Renal pelvis (tissue), 4 donors: ENCODE results near the gene UBAP1. TPM values are rescaled to one million over a fixed set of nuclear protein-coding genes. Genes with fewer than 3 reads are reported as not detected.
"Not testable (repeated sequence)": the region's sequence is repeated elsewhere in the genome, so short reads cannot be mapped to it uniquely, and the experiment has no call there.

Experiments used
- DNase-seq: peaks from one replicate; pipeline ENCODE4 v3.0.0-alpha.2; 2013
- polyA plus RNA-seq, 3 donors: library from polyadenylated mRNA; unstranded; fragments of 120-200 nt; gene quantifications; one replicate each; pipeline ENCODE4 v1.2.1, GENCODE V29; 2013; ENCODE audit not compliant: insufficient read length in 3 of 3

The UBAP1 gene
- polyA plus RNA-seq, 3 donors: 54.6 to 55.3 (median 55.0) TPM

GRCh38 chr9:34254966-34255825 lies 76.4 kb downstream of the UBAP1 start:
- DNase-seq: no peak

GRCh38 chr9:34256104-34256503 lies 77.3 kb downstream of the UBAP1 start:
- DNase-seq: no peak

- DNase-seq: no peak
These were observed 78.2 kb downstream of the UBAP1 start for GRCh38 chr9:34256987-34257585.

- no peak for DNase-seq
These were observed 80.5 kb downstream of the UBAP1 start for GRCh38 chr9:34259315-34259714.

- DNase-seq: no peak
These were observed 84.1 kb downstream of the UBAP1 start for GRCh38 chr9:34262971-34263370.

- DNase-seq: no peak
These were observed 88.8 kb downstream of the UBAP1 start for GRCh38 chr9:34267660-34268059.

GRCh38 chr9:34271265-34272006 lies 92.6 kb downstream of the UBAP1 start:
- DNase-seq: peak; percentile 82

- DNase-seq: peak; percentile 33
These were observed 93.3 kb downstream of the UBAP1 start for GRCh38 chr9:34272101-34272541.

- not testable (repeated sequence) for DNase-seq
These were observed 94.7 kb downstream of the UBAP1 start for GRCh38 chr9:34273588-34273987.

GRCh38 chr9:34275811-34276210 lies 97.0 kb downstream of the UBAP1 start:
- DNase-seq: no peak

GRCh38 chr9:34276772-34277171 lies 97.9 kb downstream of the UBAP1 start:
- DNase-seq: no peak

GRCh38 chr9:34279411-34279810 lies 100.6 kb downstream of the UBAP1 start:
- DNase-seq: peak; percentile 48

- DNase-seq: no peak
These were observed 103.3 kb downstream of the UBAP1 start for GRCh38 chr9:34282096-34282495.

- DNase-seq: no peak
These were observed 110.3 kb downstream of the UBAP1 start for GRCh38 chr9:34289159-34289558.

GRCh38 chr9:34291023-34291422 lies 112.2 kb downstream of the UBAP1 start:
- DNase-seq: no peak

- DNase-seq: no peak
These were observed 112.6 kb downstream of the UBAP1 start for GRCh38 chr9:34291423-34291822.

GRCh38 chr9:34292552-34292951 lies 113.7 kb downstream of the UBAP1 start:
- no peak for DNase-seq

- not testable (repeated sequence) for DNase-seq
These were observed 122.2 kb downstream of the UBAP1 start for GRCh38 chr9:34301064-34301463.
